ENCODE results near the gene ACOT9. TPM values are rescaled to one million over a fixed set of nuclear protein-coding genes. Genes with fewer than 3 reads are reported as not detected.

ACOT9 gene
- total and polyA plus RNA-seq, 12 donors, result 44.8 to 79.7 (median 67.9) TPM

- H3K4me1 ChIP-seq, result peaks cover 0 to 17% (median 0%) of the 10 kb centered on the region in 9 donors
- 50 to 74% methylated on average over 3 of the region's 3 CpGs for WGBS, 2 donors
- no peak overlapping the region for H3K4me3 ChIP-seq
- H3K36me3 ChIP-seq, result peaks cover 0 to 50% (median 0%) of the 10 kb centered on the region in 9 donors
- no peaks in the 10 kb centered on the region for H3K27me3 ChIP-seq
- ATAC-seq (peak in 4 of 8 donors; percentile 61 to 71 (median 64)), DNase-seq (no peak)
- no peak for TF ChIP-seq CTCF (IDR thresholded peaks at IDR 0.05)
- intact Hi-C loops (cut with DNase I), result no loop called here
- no peaks in the 10 kb centered on the region for H3K9me3 ChIP-seq
- H3K27ac ChIP-seq, result peak overlapping the region in 1 of 10 donors; percentile 1
Measured at GRCh38 chrX:23673108-23673507, 70.0 kb downstream of the ACOT9 start.

- intact Hi-C loops (cut with DNase I), result no loop called here
Measured at GRCh38 chrX:23670528-23670927, 72.5 kb downstream of the ACOT9 start.

GRCh38 chrX:23668335-23668734 is 74.7 kb downstream of the ACOT9 start:
- Histone ChIP-seq H3K36me3 (peaks cover 0 to 15% (median 0%) of the 10 kb centered on the region in 9 donors), H3K27ac (peak overlapping the region in 5 of 10 donors; percentile 80 to 88 (median 81))
- no peak for ATAC-seq

More at GRCh38 chrX:23670528-23670927, 72.5 kb downstream of the ACOT9 start:
- DNase-seq, result no peak
- Histone ChIP-seq H3K27ac (no peak overlapping the region), H3K36me3 (peaks cover 0 to 30% (median 0%) of the 10 kb centered on the region in 9 donors), H3K4me1 (peaks cover 0 to 24% (median 5%) of the 10 kb centered on the region in 9 donors), H3K27me3 (peaks cover 0 to 9% (median 0%) of the 10 kb centered on the region in 7 donors), H3K4me3 (no peak overlapping the region), H3K9me3 (no peaks in the 10 kb centered on the region)
- WGBS, 2 donors, result 72 to 77% methylated on average over 1 of the region's 1 CpG
- no peak for ATAC-seq
- no peak for TF ChIP-seq CTCF (IDR thresholded peaks at IDR 0.05)

More at GRCh38 chrX:23668335-23668734, 74.7 kb downstream of the ACOT9 start:
- no peak for DNase-seq
- H3K9me3 ChIP-seq, result no peaks in the 10 kb centered on the region
- peaks cover 0 to 24% (median 5%) of the 10 kb centered on the region in 9 donors for H3K4me1 ChIP-seq
- 0 to 8% methylated on average over 3 of the region's 3 CpGs for WGBS, 2 donors
- intact Hi-C loops (cut with DNase I), result no loop called here
- H3K4me3 ChIP-seq, result peak overlapping the region; percentile 55 to 83 (median 68)
- no peak for TF ChIP-seq CTCF (IDR thresholded peaks at IDR 0.05)
- H3K27me3 ChIP-seq, result peaks cover 0 to 9% (median 0%) of the 10 kb centered on the region in 7 donors
